Hepatocyte (in vitro differentiated cells): Measurements from ENCODE around the gene ORC1.

Experiments used
- CTCF ChIP-seq: fragments of 200-600 bp; sonication (generic); IDR thresholded peaks from 2 replicates; pipeline ENCODE4 v1.5.1; 2016; ENCODE audit warnings: antibody characterized with exemption, mild to moderate bottlenecking; ENCODE audit not compliant: poor library complexity
- EZH2 ChIP-seq: fragments of 200-600 bp; sonication (generic); IDR thresholded peaks from 2 replicates; pipeline ENCODE4 v1.6.1; 2016; ENCODE audit warnings: antibody characterized with exemption, mild to moderate bottlenecking, borderline replicate concordance
- EZH2phosphoT487 ChIP-seq: fragments of 200-600 bp; sonication (generic); IDR thresholded peaks from one replicate; pipeline ENCODE4 v1.6.1; 2018; ENCODE audit warnings: antibody characterized with exemption, mild to moderate bottlenecking, low read depth, moderate library complexity; ENCODE audit not compliant: unreplicated experiment, severe bottlenecking

- TF ChIP-seq CTCF = no peak
- TF ChIP-seq EZH2 = no peak
- TF ChIP-seq EZH2phosphoT487 = no peak
These were observed 22.9 kb upstream of the ORC1 start for GRCh38 chr1:52427152-52427551.
